NT2/D1 (cell line): Measurements from ENCODE around the gene ZNF429.
"Not testable (repeated sequence)": the region's sequence is repeated elsewhere in the genome, so short reads cannot be mapped to it uniquely, and the experiment has no call there.

Source experiments
- DNase-seq: peaks from one replicate; pipeline ENCODE4 v3.0.0-alpha.2; 2011; ENCODE audit warnings: low read depth, low spot score
- H3K27me3 ChIP-seq: 2 replicates; pipeline ENCODE4 v1.6.0; 2011; ENCODE audit warnings: mild to moderate bottlenecking; ENCODE audit not compliant: insufficient read length, insufficient read depth
- H3K36me3 ChIP-seq: 2 replicates; pipeline ENCODE4 v1.6.1; 2011; ENCODE audit warnings: mild to moderate bottlenecking, low read length, mixed read lengths; ENCODE audit not compliant: insufficient read depth, insufficient read length
- H3K4me1 ChIP-seq: 2 replicates; pipeline ENCODE4 v1.5.1; 2011; ENCODE audit not compliant: insufficient read depth, insufficient read length
- H3K4me3 ChIP-seq: 2 replicates; pipeline ENCODE4 v1.5.1; 2011; ENCODE audit warnings: low read depth; ENCODE audit not compliant: insufficient read length
- H3K9ac ChIP-seq: 2 replicates; pipeline ENCODE4 v1.6.0; 2011; ENCODE audit warnings: low read depth; ENCODE audit not compliant: insufficient read length
- H3K9me3 ChIP-seq: 2 replicates; pipeline ENCODE4 v1.5.1; 2011; ENCODE audit warnings: mild to moderate bottlenecking, low read length; ENCODE audit not compliant: insufficient read depth
- SUZ12 ChIP-seq: IDR thresholded peaks from 2 replicates; pipeline ENCODE4 v1.6.1; 2011; ENCODE audit not compliant: insufficient read length, insufficient read depth; ENCODE audit errors: extremely low read depth
- YY1 ChIP-seq: IDR thresholded peaks from 2 replicates; pipeline ENCODE4 v1.6.1; 2011; ENCODE audit not compliant: insufficient read length, insufficient read depth
- ZNF274 ChIP-seq: IDR thresholded peaks from 2 replicates; pipeline ENCODE4 v1.6.1; 2011; ENCODE audit warnings: mild to moderate bottlenecking, low read depth, low read length

ZNF429 gene

GRCh38 chr19:21492947-21493906 lies 12.2 kb upstream of the ZNF429 start:
- no peaks in the 10 kb centered on the region for H3K27me3 ChIP-seq
- H3K4me1 ChIP-seq, result no peaks in the 10 kb centered on the region
- H3K9me3 ChIP-seq, result peaks cover 3% of the 10 kb centered on the region; the same call in 1 of the 2 replicates
- peaks cover 88% of the 10 kb centered on the region for H3K36me3 ChIP-seq
- no peak overlapping the region for H3K4me3 ChIP-seq
- TF ChIP-seq YY1, result no peak
- no peak overlapping the region for H3K9ac ChIP-seq
- no peak for DNase-seq

- Histone ChIP-seq H3K9ac (no peak overlapping the region), H3K27me3 (no peaks in the 10 kb centered on the region), H3K9me3 (no peaks in the 10 kb centered on the region), H3K4me3 (no peak overlapping the region), H3K4me1 (no peaks in the 10 kb centered on the region), H3K36me3 (peaks cover 73% of the 10 kb centered on the region)
- TF ChIP-seq SUZ12, result no peak
- TF ChIP-seq YY1, result no peak
- TF ChIP-seq ZNF274, result no peak
- no peak for DNase-seq
Observed at GRCh38 chr19:21496876-21497275, 8.5 kb upstream of the ZNF429 start.

- no peak for TF ChIP-seq SUZ12
- TF ChIP-seq YY1, result no peak
- TF ChIP-seq ZNF274, result no peak
- Histone ChIP-seq H3K4me3 (no peak overlapping the region), H3K36me3 (peaks cover 65% of the 10 kb centered on the region), H3K27me3 (no peaks in the 10 kb centered on the region), H3K9ac (no peak overlapping the region), H3K9me3 (no peaks in the 10 kb centered on the region), H3K4me1 (no peaks in the 10 kb centered on the region)
- no peak for DNase-seq
Observed at GRCh38 chr19:21498651-21499050, 6.8 kb upstream of the ZNF429 start.

- TF ChIP-seq YY1 (no peak), ZNF274 (no peak), SUZ12 (no peak)
- Histone ChIP-seq H3K27me3 (no peaks in the 10 kb centered on the region), H3K4me3 (no peak overlapping the region), H3K9me3 (peaks cover 48% of the 10 kb centered on the region), H3K4me1 (no peaks in the 10 kb centered on the region), H3K9ac (no peak overlapping the region), H3K36me3 (peaks cover 41% of the 10 kb centered on the region)
- no peak for DNase-seq
Observed at GRCh38 chr19:21508198-21508597, 2.8 kb downstream of the ZNF429 start.

- not testable (repeated sequence) for H3K27me3 ChIP-seq, H3K9ac ChIP-seq, DNase-seq, H3K4me3 ChIP-seq, H3K4me1 ChIP-seq
- peaks cover 64% of the 10 kb centered on the region for H3K9me3 ChIP-seq
- H3K36me3 ChIP-seq, result peaks cover 52% of the 10 kb centered on the region
Observed at GRCh38 chr19:21511058-21511457, 5.7 kb downstream of the ZNF429 start.

GRCh38 chr19:21512609-21513008 lies 7.2 kb downstream of the ZNF429 start:
- not testable (repeated sequence) for H3K4me1 ChIP-seq, DNase-seq

GRCh38 chr19:21513651-21514050 lies 8.2 kb downstream of the ZNF429 start:
- no peak overlapping the region for H3K9ac ChIP-seq
- TF ChIP-seq ZNF274, result no peak
- TF ChIP-seq SUZ12, result no peak
- no peak for TF ChIP-seq YY1
- H3K36me3 ChIP-seq, result peaks cover 39% of the 10 kb centered on the region
- DNase-seq, result no peak
- H3K4me3 ChIP-seq, result no peak overlapping the region
- no peaks in the 10 kb centered on the region for H3K4me1 ChIP-seq
- H3K9me3 ChIP-seq, result peaks cover 70% of the 10 kb centered on the region
- H3K27me3 ChIP-seq, result no peaks in the 10 kb centered on the region

More at GRCh38 chr19:21512609-21513008, 7.2 kb downstream of the ZNF429 start:
- not testable (repeated sequence) for H3K9ac ChIP-seq, H3K4me3 ChIP-seq, H3K27me3 ChIP-seq
- Histone ChIP-seq H3K9me3 (peaks cover 73% of the 10 kb centered on the region), H3K36me3 (peaks cover 45% of the 10 kb centered on the region)
